ENCODE results near the gene TGFB1.

DNA sequence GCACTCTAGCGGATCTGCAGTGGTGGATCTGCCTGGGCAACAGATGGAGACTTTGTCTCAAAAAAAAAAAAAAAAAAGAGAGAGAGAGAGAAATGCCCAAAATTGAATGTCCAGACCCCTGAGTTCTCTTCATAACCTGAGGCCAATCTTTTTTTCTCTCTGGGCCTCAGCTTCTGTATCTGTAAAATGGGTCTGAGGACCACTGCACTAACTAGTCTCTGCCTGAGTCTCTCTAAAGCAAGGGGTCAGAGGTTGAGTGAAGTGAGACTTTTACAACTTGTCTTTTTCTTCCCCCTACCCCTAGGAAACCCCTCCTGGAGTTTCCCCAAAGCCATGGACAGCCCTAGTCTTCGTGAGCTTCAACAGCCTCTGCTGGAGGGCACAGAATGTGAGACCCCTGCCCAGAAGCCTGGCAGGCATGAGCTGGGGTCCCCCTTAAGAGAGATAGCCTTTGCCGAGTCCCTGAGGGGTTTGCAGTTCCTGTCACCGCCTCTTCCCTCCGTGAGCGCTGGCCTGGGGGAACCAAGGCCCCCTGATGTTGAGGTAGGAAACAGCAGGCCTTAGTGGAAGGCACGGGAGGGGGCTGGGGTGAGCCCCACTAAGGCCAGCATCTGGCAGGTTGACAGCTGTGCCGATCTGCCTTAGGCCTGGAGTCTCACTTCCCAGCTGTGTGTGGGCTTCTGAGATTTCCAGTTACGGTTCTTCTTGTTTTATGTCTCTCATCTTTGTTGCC is 24.4 kb upstream of the TGFB1 start:
- TF ChIP-seq, protein P1, sequence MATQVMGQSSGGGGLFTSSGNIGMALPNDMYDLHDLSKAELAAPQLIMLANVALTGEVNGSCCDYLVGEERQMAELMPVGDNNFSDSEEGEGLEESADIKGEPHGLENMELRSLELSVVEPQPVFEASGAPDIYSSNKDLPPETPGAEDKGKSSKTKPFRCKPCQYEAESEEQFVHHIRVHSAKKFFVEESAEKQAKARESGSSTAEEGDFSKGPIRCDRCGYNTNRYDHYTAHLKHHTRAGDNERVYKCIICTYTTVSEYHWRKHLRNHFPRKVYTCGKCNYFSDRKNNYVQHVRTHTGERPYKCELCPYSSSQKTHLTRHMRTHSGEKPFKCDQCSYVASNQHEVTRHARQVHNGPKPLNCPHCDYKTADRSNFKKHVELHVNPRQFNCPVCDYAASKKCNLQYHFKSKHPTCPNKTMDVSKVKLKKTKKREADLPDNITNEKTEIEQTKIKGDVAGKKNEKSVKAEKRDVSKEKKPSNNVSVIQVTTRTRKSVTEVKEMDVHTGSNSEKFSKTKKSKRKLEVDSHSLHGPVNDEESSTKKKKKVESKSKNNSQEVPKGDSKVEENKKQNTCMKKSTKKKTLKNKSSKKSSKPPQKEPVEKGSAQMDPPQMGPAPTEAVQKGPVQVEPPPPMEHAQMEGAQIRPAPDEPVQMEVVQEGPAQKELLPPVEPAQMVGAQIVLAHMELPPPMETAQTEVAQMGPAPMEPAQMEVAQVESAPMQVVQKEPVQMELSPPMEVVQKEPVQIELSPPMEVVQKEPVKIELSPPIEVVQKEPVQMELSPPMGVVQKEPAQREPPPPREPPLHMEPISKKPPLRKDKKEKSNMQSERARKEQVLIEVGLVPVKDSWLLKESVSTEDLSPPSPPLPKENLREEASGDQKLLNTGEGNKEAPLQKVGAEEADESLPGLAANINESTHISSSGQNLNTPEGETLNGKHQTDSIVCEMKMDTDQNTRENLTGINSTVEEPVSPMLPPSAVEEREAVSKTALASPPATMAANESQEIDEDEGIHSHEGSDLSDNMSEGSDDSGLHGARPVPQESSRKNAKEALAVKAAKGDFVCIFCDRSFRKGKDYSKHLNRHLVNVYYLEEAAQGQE (IDR thresholded peaks at IDR 0.05; ENCODE audit: insufficient read depth in 1 of 2, low read depth in 2 of 2, low read length in 1 of 2) = no peak
- TF ChIP-seq POLR2AphosphoS5 (IDR thresholded peaks at IDR 0.05; ENCODE audit: low read depth, low read length) = no peak
